IPS-18a (cell line): ENCODE data around the gene DNAH14.
"Not testable (repeated sequence)": the region's sequence is repeated elsewhere in the genome, so short reads cannot be mapped to it uniquely, and the experiment has no call there.

ENCODE experiments used
- H3K27ac ChIP-seq: one replicate; pipeline ENCODE4 v1.5.1; 2013; ENCODE audit warnings: low read length
- H3K27me3 ChIP-seq: one replicate; pipeline ENCODE4 v1.6.1; 2013; ENCODE audit warnings: mild to moderate bottlenecking, low read length; ENCODE audit not compliant: control insufficient read depth, insufficient read depth
- H3K36me3 ChIP-seq: one replicate; pipeline ENCODE4 v1.6.1; 2013; ENCODE audit warnings: low read depth, low read length; ENCODE audit not compliant: control insufficient read depth
- H3K4me1 ChIP-seq: one replicate; pipeline ENCODE4 v1.6.1; 2013; ENCODE audit warnings: low read depth, low read length; ENCODE audit not compliant: control insufficient read depth
- H3K4me3 ChIP-seq: one replicate; pipeline ENCODE4 v1.5.1; 2013; ENCODE audit warnings: low read length
- H3K9ac ChIP-seq: one replicate; pipeline ENCODE4 v1.6.1; 2013; ENCODE audit warnings: mild to moderate bottlenecking, low read length, moderate library complexity
- H3K9me3 ChIP-seq: one replicate; pipeline ENCODE4 v1.6.1; 2013; ENCODE audit warnings: low read depth, low read length; ENCODE audit not compliant: control insufficient read depth

Gene DNAH14

DNA sequence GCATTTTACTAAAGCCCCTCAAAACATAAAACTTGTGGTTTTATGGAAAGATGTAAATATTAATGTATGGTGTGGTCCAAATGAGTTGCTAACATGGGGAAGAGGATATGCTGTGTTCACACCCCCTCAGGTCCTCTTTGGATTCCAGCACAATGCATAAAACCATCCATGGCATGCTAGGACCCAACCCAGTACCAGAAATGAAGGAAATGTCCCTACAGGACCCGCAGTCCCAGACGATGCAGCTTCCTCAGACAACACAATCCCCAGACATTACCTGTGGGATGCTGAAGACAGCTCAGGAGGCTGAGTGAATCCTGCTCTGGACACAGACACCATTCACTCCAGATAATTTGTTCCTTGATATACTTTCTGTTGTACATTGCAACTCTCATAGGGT is 296.2 kb downstream of the DNAH14 start:
- no peak overlapping the region for H3K9ac ChIP-seq
- no peaks in the 10 kb centered on the region for H3K9me3 ChIP-seq
- H3K27ac ChIP-seq = no peak overlapping the region
- H3K4me1 ChIP-seq = no peaks in the 10 kb centered on the region
- no peak overlapping the region for H3K4me3 ChIP-seq
- H3K27me3 ChIP-seq = no peaks in the 10 kb centered on the region
- no peaks in the 10 kb centered on the region for H3K36me3 ChIP-seq

- Histone ChIP-seq H3K4me1 (no peaks in the 10 kb centered on the region), H3K9ac (no peak overlapping the region), H3K27ac (no peak overlapping the region), H3K36me3 (no peaks in the 10 kb centered on the region), H3K9me3 (no peaks in the 10 kb centered on the region), H3K4me3 (no peak overlapping the region), H3K27me3 (no peaks in the 10 kb centered on the region)
These were observed 299.4 kb downstream of the DNAH14 start for GRCh38 chr1:225228871-225229303.

GRCh38 chr1:225229429-225229828 is 300.0 kb downstream of the DNAH14 start:
- H3K27me3 ChIP-seq = not testable (repeated sequence)

DNA sequence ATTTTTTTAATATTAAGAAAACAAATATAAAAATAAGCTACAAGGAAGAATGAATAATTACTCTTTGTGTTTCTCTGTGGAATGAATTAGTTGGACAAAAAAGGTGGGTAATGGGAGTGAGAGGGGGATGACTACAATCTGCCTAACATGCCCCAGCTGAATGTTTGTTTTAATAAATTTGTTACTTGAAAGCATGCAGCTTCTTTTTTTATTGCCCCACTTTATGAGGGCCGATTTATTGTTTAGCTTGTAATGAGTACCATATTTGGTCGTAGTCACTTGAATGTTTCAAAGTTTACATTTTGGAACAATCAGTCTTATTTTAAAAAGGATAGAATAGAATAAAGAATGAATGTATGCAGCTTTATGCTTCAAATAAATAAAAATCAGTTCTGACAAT is 301.0 kb downstream of the DNAH14 start:
- Histone ChIP-seq H3K27ac (no peak overlapping the region), H3K4me1 (no peaks in the 10 kb centered on the region), H3K9me3 (no peaks in the 10 kb centered on the region), H3K36me3 (no peaks in the 10 kb centered on the region), H3K27me3 (no peaks in the 10 kb centered on the region), H3K9ac (no peak overlapping the region), H3K4me3 (no peak overlapping the region)

More at GRCh38 chr1:225229429-225229828, 300.0 kb downstream of the DNAH14 start:
- H3K9ac ChIP-seq, H3K4me3 ChIP-seq, H3K9me3 ChIP-seq, H3K36me3 ChIP-seq, H3K27ac ChIP-seq, H3K4me1 ChIP-seq: not testable (repeated sequence)

DNA sequence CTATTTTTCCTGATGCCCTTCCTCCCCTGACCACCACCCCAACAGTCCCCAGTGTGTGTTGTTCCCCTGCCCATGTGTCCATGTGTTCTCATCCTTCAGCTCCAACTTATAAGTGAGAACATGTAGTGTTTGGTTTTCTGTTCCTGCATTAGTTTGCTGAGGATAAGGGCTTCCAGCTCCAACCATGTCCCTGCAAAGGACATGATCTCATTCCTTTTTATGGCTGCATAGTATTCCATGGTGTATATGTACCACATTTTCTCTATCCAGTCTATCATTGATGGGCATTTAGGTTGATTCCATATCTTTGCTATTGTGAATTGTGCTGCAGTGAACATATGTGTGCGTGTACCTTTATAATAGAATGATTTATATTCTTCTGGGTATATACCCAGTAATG is 303.5 kb downstream of the DNAH14 start:
- H3K4me3 ChIP-seq, H3K9ac ChIP-seq, H3K27me3 ChIP-seq, H3K4me1 ChIP-seq, H3K36me3 ChIP-seq, H3K27ac ChIP-seq, H3K9me3 ChIP-seq: not testable (repeated sequence)

DNA sequence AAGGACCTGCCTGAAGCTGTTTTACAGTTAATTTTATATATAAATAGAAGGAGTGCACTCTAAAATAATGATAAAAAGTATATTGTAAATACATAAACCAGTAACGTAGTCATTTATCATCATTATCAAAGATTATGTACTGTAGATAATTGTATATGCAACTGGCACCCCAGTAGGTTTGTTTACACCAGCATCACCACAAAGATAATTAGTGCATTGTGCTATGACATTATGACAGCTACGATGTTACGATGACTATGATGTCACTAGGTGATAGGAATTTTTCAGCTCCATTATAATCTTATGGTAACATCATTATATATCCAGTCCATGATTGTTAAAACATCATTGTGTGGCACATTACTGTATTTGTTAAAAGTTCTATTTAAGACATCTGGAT is 313.1 kb downstream of the DNAH14 start:
- H3K4me1 ChIP-seq = no peaks in the 10 kb centered on the region
- no peaks in the 10 kb centered on the region for H3K27me3 ChIP-seq
- no peaks in the 10 kb centered on the region for H3K9me3 ChIP-seq
- no peak overlapping the region for H3K27ac ChIP-seq
- H3K4me3 ChIP-seq = no peak overlapping the region
- no peaks in the 10 kb centered on the region for H3K36me3 ChIP-seq
- H3K9ac ChIP-seq = no peak overlapping the region

- Histone ChIP-seq H3K27ac (no peak overlapping the region), H3K9me3 (no peaks in the 10 kb centered on the region), H3K4me3 (no peak overlapping the region), H3K27me3 (no peaks in the 10 kb centered on the region), H3K4me1 (no peaks in the 10 kb centered on the region), H3K36me3 (no peaks in the 10 kb centered on the region), H3K9ac (no peak overlapping the region)
These were observed 321.0 kb downstream of the DNAH14 start for GRCh38 chr1:225250432-225250831.

- H3K9me3 ChIP-seq = no peaks in the 10 kb centered on the region
- no peak overlapping the region for H3K9ac ChIP-seq
- no peaks in the 10 kb centered on the region for H3K4me1 ChIP-seq
- no peak overlapping the region for H3K27ac ChIP-seq
- H3K4me3 ChIP-seq = no peak overlapping the region
- no peaks in the 10 kb centered on the region for H3K36me3 ChIP-seq
- H3K27me3 ChIP-seq = no peaks in the 10 kb centered on the region
These were observed 323.7 kb downstream of the DNAH14 start for GRCh38 chr1:225253173-225253572.

DNA sequence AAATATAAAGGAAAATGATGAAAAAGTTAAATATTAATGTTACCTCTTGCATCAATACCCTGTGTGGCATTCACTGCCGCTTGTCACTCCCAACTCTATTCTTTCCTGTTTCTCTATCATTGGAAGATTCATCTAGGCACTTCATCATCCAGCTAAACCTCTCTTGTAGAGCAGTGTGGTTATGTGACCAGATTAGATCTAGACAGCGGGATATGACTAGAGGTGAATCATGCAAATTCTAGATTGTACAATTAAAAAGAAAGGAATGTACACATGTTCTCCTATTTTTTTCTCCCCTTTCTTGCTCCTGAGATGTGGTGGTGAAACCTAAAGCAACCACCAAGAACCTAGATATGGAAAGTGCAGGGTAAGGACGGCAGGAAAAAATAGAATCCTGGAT is 324.3 kb downstream of the DNAH14 start:
- Histone ChIP-seq H3K4me1 (no peaks in the 10 kb centered on the region), H3K36me3 (no peaks in the 10 kb centered on the region), H3K27me3 (no peaks in the 10 kb centered on the region), H3K9ac (no peak overlapping the region), H3K4me3 (no peak overlapping the region), H3K27ac (no peak overlapping the region), H3K9me3 (no peaks in the 10 kb centered on the region)

- Histone ChIP-seq H3K4me1 (no peaks in the 10 kb centered on the region), H3K27ac (no peak overlapping the region), H3K27me3 (no peaks in the 10 kb centered on the region), H3K36me3 (no peaks in the 10 kb centered on the region), H3K4me3 (no peak overlapping the region), H3K9me3 (no peaks in the 10 kb centered on the region), H3K9ac (no peak overlapping the region)
These were observed 325.2 kb downstream of the DNAH14 start for GRCh38 chr1:225254676-225255075.

DNA sequence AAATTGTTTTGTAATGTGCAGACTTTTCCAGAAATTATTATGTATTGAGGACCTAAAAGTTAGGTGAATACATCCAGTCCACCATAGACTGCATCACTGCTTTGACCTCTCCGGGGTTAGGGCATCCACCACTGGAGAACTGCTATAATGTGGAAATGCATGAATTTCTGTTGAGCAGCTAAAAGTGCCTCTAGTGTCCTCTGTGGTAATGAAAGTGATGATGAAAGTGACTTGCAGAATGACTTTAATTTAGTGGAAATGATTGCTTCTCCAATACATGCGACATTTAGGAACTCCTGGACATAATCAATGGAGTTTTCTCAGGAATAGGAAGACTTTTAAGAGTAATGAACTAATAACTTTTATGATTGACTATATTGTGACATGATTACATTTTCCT is 327.6 kb downstream of the DNAH14 start:
- no peak overlapping the region for H3K27ac ChIP-seq
- no peaks in the 10 kb centered on the region for H3K36me3 ChIP-seq
- no peak overlapping the region for H3K9ac ChIP-seq
- no peaks in the 10 kb centered on the region for H3K27me3 ChIP-seq
- no peaks in the 10 kb centered on the region for H3K4me1 ChIP-seq
- no peaks in the 10 kb centered on the region for H3K9me3 ChIP-seq
- H3K4me3 ChIP-seq = no peak overlapping the region

DNA sequence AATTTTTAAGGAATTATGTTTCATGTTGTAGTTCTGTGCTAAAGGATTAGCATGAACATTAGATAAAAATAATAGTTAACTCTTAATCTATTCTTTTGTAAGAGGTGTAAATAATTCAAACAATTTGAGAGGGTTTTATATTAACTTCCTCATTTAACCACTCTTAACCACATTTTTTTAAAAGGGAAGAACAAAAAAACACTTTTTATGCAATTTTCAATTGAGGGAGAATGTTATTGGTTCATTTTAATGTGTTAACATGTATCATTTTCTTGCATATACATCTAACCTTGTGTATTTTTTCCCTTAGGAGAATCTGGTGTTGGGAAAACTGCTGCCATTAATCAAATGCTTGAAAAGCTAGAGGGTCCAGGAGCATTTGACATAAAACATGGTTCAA is 329.3 kb downstream of the DNAH14 start:
- no peaks in the 10 kb centered on the region for H3K9me3 ChIP-seq
- H3K9ac ChIP-seq = no peak overlapping the region
- H3K36me3 ChIP-seq = no peaks in the 10 kb centered on the region
- no peak overlapping the region for H3K27ac ChIP-seq
- no peaks in the 10 kb centered on the region for H3K4me1 ChIP-seq
- H3K4me3 ChIP-seq = no peak overlapping the region
- no peaks in the 10 kb centered on the region for H3K27me3 ChIP-seq
